T-helper 2 cell (primary cell): ENCODE results near the gene VAV2.

ENCODE experiments used
- DNase-seq, 5 experiments: peaks; one replicate each; pipeline versions ENCODE4 v3.0.0 to v3.0.0-alpha.2; 2012 to 2022

Gene VAV2

GRCh38 chr9:133979921-133980863 lies 11.9 kb downstream of the VAV2 start:
- no peak for DNase-seq

DNA sequence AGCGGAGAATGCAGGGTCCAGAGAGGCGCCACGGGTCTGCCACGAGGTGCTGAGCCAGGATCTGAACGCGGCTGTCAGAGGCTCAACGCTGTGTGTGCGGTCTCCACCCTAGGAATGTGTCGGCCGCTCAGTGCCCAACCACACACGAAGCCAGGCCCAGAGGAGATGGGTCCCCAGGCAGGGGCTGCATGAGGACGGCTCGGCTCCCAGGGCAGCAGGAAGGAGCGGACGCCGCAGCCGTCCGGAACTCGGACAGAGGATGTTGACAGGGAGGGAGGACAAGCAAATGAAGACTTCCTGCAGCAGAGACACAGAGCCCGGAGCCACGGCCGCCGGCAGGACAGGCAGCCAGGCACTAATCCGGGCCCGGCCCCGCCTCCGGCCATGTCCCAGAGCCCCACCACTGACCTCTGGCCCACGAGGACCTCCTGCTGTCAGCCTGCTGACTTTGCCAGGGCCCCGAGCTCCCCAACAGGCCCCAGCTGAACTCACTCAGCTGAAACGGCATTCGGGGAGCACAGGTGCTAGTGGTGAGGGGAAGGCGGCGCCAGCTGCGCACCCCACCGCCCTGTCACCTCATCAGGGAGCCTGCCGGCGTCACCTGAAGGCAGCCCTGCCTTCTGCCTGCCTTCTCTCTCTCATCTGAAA lies 12.7 kb downstream of the VAV2 start:
- DNase-seq, result no peak

- DNase-seq, result no peak
These were observed 13.2 kb downstream of the VAV2 start for GRCh38 chr9:133978899-133979272.

DNA sequence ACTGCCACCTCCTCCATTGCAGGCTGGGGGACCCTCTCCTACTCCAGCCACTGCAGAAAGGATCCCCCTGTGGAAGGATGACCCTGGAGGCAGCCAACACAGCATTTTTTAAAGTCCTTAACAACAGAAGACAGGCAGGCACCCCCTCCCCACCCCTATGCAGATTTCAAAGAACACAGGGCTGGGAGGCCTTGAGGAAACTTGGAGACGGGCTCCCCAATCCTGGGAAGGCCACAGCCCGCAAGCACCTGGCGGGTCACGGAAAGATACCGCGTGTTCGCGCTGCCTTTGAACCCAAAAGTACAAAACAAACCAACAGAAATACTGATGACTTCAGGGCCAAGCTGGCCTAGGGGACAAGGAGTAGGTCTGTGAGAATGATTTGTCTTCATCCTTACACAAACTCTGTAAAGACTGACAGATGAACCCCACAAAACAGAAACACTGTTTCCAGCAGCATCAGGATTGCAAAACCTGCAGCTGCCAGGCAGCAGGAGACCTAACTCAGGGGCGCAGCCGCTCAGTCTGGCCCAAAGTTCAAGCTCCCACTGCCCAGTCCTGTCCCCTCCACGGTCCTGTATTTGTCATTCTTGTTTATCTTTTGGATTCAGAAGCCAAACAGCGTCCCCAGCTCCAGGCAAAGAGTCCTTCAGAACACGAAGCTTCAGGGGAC lies 13.8 kb downstream of the VAV2 start:
- DNase-seq, result no peak

DNA sequence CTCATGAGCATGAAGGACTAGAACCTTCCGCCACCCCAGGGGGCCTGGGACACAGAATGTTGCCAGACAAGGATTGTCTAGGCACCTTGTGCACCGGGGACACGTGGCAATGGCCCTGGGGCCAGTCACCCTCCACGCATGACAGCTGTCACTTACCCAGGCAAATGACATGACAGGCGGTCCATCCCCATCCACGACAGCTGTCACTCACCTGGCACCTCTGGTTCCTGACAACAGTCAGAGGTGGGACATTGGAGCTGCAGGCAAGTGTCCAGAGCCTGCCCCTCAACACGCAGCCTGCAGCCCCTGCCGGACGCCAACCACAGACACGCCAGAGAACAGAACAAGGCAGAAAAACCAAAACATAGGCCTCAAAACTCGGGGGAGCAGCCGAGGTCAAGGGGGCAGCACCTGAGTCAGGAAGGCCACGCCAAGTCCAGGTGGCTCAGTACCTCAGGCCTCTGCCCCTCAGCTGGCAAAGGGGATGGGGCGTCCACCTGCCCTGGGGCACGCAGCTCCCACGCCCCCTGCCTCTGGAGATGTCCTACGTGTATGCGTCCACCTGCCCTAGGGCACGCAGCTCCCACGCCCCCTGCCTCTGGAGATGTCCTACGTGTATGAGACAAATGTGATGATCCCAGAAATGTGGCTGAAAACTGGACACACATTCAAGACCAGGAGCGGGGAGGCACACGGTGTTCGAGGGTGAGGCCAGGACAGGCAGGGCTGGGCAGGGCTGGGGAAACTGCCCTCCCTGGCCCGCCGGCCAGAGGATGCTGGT lies 14.5 kb downstream of the VAV2 start:
- no peak for DNase-seq

DNA sequence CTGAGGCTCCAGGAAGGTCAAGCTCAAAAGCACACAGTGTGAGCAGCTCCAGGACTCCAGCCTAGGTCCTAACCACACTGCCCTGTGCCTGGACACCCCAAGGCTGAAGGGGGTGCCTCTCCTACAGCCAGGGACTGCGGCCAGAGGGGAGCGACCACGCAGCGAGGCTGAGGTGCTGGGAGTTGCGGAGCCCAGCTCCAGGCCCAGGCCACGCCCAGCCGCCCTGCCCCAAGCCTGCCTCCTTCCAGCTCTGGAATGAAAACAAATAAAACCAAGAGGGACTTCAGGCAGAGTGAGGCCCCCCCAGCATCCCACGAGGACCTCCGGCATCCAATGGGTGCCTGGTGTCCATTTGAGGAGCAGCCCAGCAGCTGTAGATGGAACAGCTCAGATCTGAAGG lies 15.2 kb downstream of the VAV2 start:
- DNase-seq, result no peak

GRCh38 chr9:133976191-133976861 lies 15.8 kb downstream of the VAV2 start:
- no peak for DNase-seq

- DNase-seq, result no peak
These were observed 16.6 kb downstream of the VAV2 start for GRCh38 chr9:133975511-133975910.

DNA sequence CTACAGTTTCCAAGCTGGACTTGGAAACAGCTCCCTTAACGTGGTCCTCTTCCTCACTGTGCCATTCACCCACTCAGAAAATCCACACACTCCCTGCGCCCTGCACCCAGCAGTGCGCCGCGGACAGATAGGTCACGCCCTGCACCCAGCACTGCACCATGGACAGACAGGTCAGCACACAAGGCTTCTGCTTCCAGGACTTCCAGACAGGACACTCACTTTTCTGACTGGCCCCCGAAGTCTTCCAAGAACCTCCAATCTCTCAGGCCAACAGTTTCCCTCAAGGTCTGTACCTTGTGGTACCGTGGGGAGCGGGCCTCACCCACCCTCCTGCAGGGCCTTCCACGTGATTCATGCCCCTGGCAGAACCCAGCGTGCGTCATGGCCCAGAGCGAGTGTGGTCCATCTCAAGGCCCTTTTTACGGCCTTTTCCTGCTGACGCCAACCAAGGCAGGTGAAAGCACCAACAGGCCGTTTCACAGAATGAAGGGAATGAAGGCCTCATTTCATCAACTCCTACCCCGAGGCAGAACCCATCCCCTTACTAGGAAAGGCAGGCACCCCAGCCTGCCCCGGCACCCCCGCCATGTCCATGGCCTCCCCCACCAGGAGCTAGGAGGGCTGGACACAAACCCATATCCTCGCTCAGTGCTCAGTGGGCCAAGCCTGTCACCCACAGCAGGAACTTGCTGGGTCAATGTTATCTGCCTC lies 17.3 kb downstream of the VAV2 start:
- DNase-seq, result no peak

GRCh38 chr9:133973791-133974630 lies 18.1 kb downstream of the VAV2 start:
- DNase-seq, result no peak

DNA sequence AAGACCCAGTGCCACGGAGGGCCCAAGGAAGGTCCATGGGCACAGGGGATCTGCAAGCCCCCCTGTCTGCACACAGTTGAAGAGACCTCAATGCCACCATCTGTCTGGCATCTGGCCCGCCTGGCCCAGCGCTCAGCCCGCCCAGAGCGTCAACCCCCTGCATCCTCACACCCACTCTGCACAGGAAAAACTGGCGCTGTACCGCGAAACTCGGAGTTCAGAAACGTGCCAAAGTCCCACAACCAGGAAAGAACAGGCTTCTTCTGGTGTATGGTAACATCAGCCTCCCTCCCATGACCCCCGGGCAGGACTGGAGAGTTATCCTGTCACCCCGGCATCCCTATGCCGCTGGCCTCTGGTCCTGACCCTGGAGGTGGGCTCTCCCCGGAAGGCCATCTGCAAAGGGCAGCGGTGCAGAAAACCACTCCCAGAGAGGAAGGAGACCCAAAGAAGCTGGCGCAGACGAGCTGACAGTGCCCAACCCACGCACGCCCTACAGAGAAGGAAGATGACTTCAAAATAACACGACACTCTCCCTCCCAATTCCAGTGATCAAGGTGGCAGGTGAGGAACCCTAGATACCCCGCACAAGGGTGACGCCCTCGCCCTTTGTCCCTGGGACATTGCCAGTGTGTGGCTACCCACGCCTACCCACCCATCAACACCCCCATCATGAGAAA lies 18.9 kb downstream of the VAV2 start:
- no peak for DNase-seq

DNA sequence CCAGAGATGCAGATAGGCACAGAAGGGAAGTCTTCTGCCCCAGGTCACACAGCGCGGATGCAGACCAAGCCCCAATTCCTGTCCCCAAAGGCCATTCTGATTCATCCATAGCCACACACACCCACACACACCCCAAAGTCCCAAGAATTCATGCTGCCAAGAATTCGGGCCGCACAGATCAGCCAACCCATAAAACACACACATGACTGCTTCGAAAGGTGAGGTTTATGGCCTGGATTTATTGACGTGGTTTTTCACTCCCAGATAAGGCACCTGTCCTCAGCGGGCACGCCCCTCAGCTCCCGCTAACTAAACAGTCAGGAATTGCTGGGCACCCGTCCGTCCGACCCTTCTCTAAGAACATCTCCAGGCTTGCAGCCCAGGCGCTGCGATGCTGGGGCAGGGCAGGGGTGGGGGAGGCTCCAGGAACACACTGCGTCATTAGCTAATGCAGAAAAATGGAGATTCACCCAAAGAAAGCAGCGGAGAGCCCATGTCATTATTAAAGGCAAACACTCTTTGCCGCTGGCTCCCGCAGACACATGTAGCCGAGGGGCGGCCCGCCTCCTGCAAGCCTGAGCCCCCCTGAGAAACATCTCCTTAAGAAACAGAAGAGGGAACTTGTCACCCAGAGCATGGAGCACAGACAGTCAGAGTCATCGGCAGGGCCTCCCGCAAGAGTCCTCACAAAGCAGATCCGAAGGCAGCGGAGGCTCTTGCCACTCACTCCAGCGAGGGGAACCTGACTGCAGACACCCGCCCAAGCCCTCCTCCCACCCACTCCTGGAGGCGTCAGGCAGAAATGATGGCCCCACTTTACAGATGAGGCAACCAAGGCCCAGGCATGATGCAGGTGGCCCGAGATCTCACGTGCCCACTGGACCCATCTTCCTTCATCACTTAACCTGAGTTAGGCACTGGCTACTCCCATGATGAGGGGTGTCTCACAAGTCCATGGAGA lies 19.9 kb downstream of the VAV2 start:
- DNase-seq, result no peak

GRCh38 chr9:133971121-133971951 lies 20.8 kb downstream of the VAV2 start:
- DNase-seq, result no peak

GRCh38 chr9:133970581-133971058 lies 21.5 kb downstream of the VAV2 start:
- no peak for DNase-seq

DNA sequence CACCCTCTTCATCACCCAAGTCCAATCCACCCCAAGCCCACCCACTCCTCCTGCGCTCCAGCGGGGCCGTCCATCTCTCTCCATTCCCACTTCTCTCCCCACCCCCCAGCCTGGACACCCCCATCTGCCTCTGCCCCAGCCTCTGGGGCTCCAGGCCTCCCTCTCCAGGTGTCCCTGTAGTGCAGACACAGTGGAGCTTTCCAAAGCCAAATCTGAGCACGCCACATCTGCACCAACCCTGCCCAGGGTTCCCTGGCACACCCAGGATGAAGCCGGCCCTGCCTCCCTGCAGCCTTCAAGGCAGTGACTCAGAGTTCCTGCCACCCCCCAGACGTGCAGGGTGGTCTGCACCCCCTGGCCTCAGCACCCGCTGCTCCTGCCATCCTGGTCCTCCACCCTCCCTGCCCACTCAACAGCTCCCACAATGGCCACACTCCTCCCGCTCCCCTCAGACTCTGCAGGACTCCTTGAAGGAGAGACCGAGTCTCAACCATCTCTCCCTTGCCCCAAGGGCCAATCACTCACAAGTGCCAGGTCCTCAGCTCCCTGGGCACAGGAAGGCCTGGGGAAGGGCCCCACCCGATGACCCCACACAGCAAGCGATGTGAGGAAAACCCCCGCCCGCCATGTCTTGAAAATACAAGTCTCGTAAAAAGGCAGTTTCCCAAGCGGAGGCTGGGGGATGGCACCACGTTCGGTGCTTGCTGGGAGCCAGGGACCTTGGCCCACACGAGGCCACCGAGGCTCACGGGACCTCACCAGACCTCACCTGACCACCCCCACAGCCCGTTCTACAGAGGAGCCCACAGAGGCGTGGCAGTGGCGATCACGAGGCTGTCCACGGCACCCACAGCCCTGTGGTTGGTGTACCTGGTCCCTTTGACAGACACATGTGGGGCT lies 22.2 kb downstream of the VAV2 start:
- no peak for DNase-seq

DNA sequence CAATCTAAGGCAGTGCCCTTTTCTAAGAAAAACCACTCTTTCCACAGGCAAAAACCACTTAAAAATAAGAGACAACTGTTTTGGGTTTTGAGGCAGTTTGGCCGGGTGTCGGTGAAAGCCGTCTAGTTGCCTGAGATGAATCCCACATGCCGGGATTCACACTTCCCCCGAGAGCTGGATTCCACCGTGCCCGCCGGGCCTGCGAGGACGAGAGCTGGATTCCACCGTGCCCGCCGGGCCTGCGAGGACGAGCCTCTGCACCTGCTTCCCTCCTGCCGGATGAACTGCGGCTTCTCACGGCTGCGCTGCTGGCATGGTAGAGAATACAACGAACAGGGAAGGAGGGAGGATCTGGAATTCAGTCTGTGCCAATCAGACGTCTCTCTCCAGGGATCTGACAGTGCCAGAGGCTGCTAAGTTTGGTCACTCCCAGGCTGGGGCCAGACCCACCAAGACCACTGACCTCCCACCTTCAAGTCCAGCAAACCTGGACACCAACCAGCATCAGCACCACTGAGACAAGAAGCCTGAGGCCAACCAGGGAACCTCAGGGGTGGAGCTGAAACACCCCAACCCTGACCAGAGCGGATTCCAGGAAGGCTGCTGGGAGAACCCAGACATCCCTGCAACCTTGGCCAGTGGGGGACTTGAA lies 23.0 kb downstream of the VAV2 start:
- no peak for DNase-seq
